CD14-positive monocyte (primary cell): ENCODE results near the gene PLA2G10. TPM values are rescaled to one million over a fixed set of nuclear protein-coding genes. Genes with fewer than 3 reads are reported as not detected.

ENCODE experiments used
- DNase-seq, 3 donors: peaks; one replicate each; pipeline ENCODE4 v3.0.0-alpha.2; 2011 to 2022
- H2AFZ ChIP-seq: 2 replicates; pipeline ENCODE4 v1.6.0; 2012; ENCODE audit warnings: mild to moderate bottlenecking, low read depth, low read length, inconsistent platforms; ENCODE audit not compliant: insufficient read depth, poor library complexity, severe bottlenecking
- H3K27ac ChIP-seq, 2 donors: 1 replicate in 1 of 2; 2 replicates in 1 of 2; pipeline ENCODE4 v1.5.1; 2012 to 2013; ENCODE audit warnings: low read length in 2 of 2, control low read depth in 1 of 2, inconsistent platforms in 1 of 2, low read depth in 1 of 2, mild to moderate bottlenecking in 1 of 2
- H3K27me3 ChIP-seq, 2 donors: one replicate each; pipeline versions ENCODE4 v1.6.0 to v1.6.1; 2011 to 2013; ENCODE audit warnings: low read length in 2 of 2; ENCODE audit not compliant: control insufficient read depth in 2 of 2, insufficient read depth in 2 of 2
- H3K36me3 ChIP-seq, 2 donors: replicated peaks in 1 of 2; 1 replicate in 1 of 2; 2 replicates in 1 of 2; pipeline versions ENCODE4 v1.5.1 to v1.6.1; 2012 to 2013; ENCODE audit warnings: low read length in 2 of 2, control low read depth in 1 of 2, inconsistent platforms in 1 of 2, mild to moderate bottlenecking in 1 of 2; ENCODE audit not compliant: insufficient read depth in 2 of 2, control insufficient read depth in 1 of 2
- H3K4me1 ChIP-seq, 2 donors: 1 replicate in 1 of 2; 2 replicates in 1 of 2; pipeline versions ENCODE4 v1.5.1 to v1.6.1; 2012 to 2013; ENCODE audit warnings: low read length in 2 of 2, control low read depth in 1 of 2, inconsistent platforms in 1 of 2, mild to moderate bottlenecking in 1 of 2, moderate library complexity in 1 of 2; ENCODE audit not compliant: insufficient read depth in 2 of 2, control insufficient read depth in 1 of 2
- H3K4me2 ChIP-seq: replicated peaks from 2 replicates; pipeline ENCODE3; 2012; ENCODE audit warnings: low read length, moderate library complexity, mild to moderate bottlenecking; ENCODE audit not compliant: poor library complexity, severe bottlenecking; ENCODE audit errors: extremely low read depth
- H3K4me3 ChIP-seq, 3 experiments: fragments of 200-600 bp in 1 of 3; sonication (generic) in 1 of 3; replicated peaks in 1 of 3; 1 replicate in 2 of 3; 2 replicates in 1 of 3; pipeline ENCODE4 v1.5.1; 2011 to 2013; ENCODE audit warnings: low read length in 3 of 3, mild to moderate bottlenecking in 3 of 3, control low read depth in 2 of 3, low read depth in 2 of 3, inconsistent platforms in 1 of 3, moderate library complexity in 1 of 3
- H3K79me2 ChIP-seq: 2 replicates; pipeline ENCODE4 v1.6.0; 2012; ENCODE audit warnings: mild to moderate bottlenecking, control low read depth, inconsistent platforms, low read length, moderate library complexity; ENCODE audit not compliant: insufficient read depth
- H3K9ac ChIP-seq: 2 replicates; pipeline ENCODE4 v1.6.0; 2017; ENCODE audit warnings: low read length, mild to moderate bottlenecking; ENCODE audit not compliant: insufficient read depth, poor library complexity, severe bottlenecking
- H3K9me3 ChIP-seq, 2 donors: replicated peaks in 1 of 2; 1 replicate in 1 of 2; 2 replicates in 1 of 2; pipeline versions ENCODE4 v1.5.1 to v1.6.1; 2012 to 2013; ENCODE audit warnings: low read length in 2 of 2, control low read depth in 1 of 2; ENCODE audit not compliant: control insufficient read depth in 1 of 2, insufficient read depth in 1 of 2
- H4K20me1 ChIP-seq: 2 replicates; pipeline ENCODE4 v1.6.0; 2012; ENCODE audit warnings: mild to moderate bottlenecking, low read length, control low read depth, moderate library complexity; ENCODE audit not compliant: insufficient read depth
- H3K27ac Mint-ChIP-seq, 7 donors: one replicate each; pipeline ENCODE4 v1.8.0; 2020; ENCODE audit warnings: mild to moderate bottlenecking in 7 of 7, mixed read lengths in 7 of 7, moderate library complexity in 6 of 7, inconsistent platforms in 2 of 7
- H3K27me3 Mint-ChIP-seq, 3 donors: one replicate each; pipeline ENCODE4 v1.8.0; 2021 to 2022; ENCODE audit warnings: low read depth in 3 of 3, mild to moderate bottlenecking in 3 of 3, mixed read lengths in 3 of 3, moderate library complexity in 3 of 3, inconsistent platforms in 1 of 3
- H3K36me3 Mint-ChIP-seq, 2 donors: one replicate each; pipeline ENCODE4 v1.8.0; 2020; ENCODE audit warnings: mixed read lengths in 2 of 2, inconsistent platforms in 1 of 2, mild to moderate bottlenecking in 1 of 2
- H3K4me1 Mint-ChIP-seq: one replicate; pipeline ENCODE4 v1.8.0; 2020; ENCODE audit warnings: mild to moderate bottlenecking, mixed read lengths
- H3K4me3 Mint-ChIP-seq, 2 donors: one replicate each; pipeline ENCODE4 v1.8.0; 2020; ENCODE audit warnings: mild to moderate bottlenecking in 2 of 2, mixed read lengths in 2 of 2, moderate library complexity in 1 of 2
- H3K9me3 Mint-ChIP-seq, 7 donors: one replicate each; pipeline ENCODE4 v1.8.0; 2020 to 2022; ENCODE audit warnings: mixed read lengths in 7 of 7, mild to moderate bottlenecking in 6 of 7, moderate library complexity in 6 of 7, inconsistent platforms in 2 of 7
- CTCF ChIP-seq: fragments of 200-600 bp; IDR thresholded peaks from one replicate; pipeline ENCODE4 v1.8.0; 2022; ENCODE audit warnings: antibody characterized with exemption, mild to moderate bottlenecking
- WGBS: methylation state at CpG from one replicate; pipeline ENCODE4 v1.1.5; 2013; ENCODE audit warnings: missing lambda C conversion rate; ENCODE audit not compliant: insufficient coverage; 5-methylcytosine and 5-hydroxymethylcytosine counted together
- intact Hi-C, 2 donors: fragments of 100-400 bp; cut with micrococcal nuclease; formaldehyde crosslinking; loops; one replicate each; pipeline versions ENCODE4 v1.15.0 to v1.15.1; 2023
- polyA plus RNA-seq, 3 donors: library from polyadenylated mRNA; depleted of rRNA in 1 of 3; unstranded in 2 of 3; stranded (reverse) in 1 of 3; fragments of 300-500 nt in 2 of 3; fragments of >200 nt in 1 of 3; fragmentation: Illumina TruSeq in 2 of 3; gene quantifications; 1 replicate in 2 of 3; 2 replicates in 1 of 3; pipeline ENCODE4 v1.2.3, GENCODE V29; 2012 to 2021

The PLA2G10 gene
- polyA plus RNA-seq, 3 donors, result not detected

- Histone ChIP-seq H3K9me3 (no peaks in the 10 kb centered on the region), H3K27ac (no peak overlapping the region), H3K79me2 (no peaks in the 10 kb centered on the region), H3K9ac (no peak overlapping the region), H3K36me3 (no peaks in the 10 kb centered on the region), H2AFZ (no peak overlapping the region), H4K20me1 (no peaks in the 10 kb centered on the region), H3K27me3 (no peaks in the 10 kb centered on the region), H3K4me3 (no peak overlapping the region), H3K4me2 (no peak overlapping the region), H3K4me1 (no peaks in the 10 kb centered on the region)
- Mint-ChIP-seq H3K4me3 (no peak overlapping the region), H3K4me1 (no peaks in the 10 kb centered on the region), H3K36me3 (no peaks in the 10 kb centered on the region), H3K27ac (no peak overlapping the region), H3K27me3 (peaks cover 2 to 4% (median 3%) of the 10 kb centered on the region in 3 donors), H3K9me3 (peaks cover 0 to 5% (median 0%) of the 10 kb centered on the region in 7 donors)
- no CpG with 5 or more reads among the region's 3 CpGs for WGBS
- intact Hi-C loops, result no loop called here
- no peak for TF ChIP-seq CTCF
- no peak for DNase-seq
These were observed 17.5 kb downstream of the PLA2G10 start for GRCh38 chr16:14676633-14677032.

GRCh38 chr16:14672403-14672971, 21.6 kb downstream of the PLA2G10 start:
- Mint-ChIP-seq H3K36me3 (peaks cover 15 to 24% of the 10 kb centered on the region in 2 donors), H3K9me3 (peaks cover 0 to 5% (median 0%) of the 10 kb centered on the region in 7 donors), H3K4me3 (no peak overlapping the region), H3K27ac (peak overlapping the region in 1 of 7 donors; percentile 10), H3K4me1 (no peaks in the 10 kb centered on the region), H3K27me3 (peaks cover 0 to 5% (median 0%) of the 10 kb centered on the region in 3 donors)
- Histone ChIP-seq H3K27ac (no peak overlapping the region), H3K9me3 (no peaks in the 10 kb centered on the region), H3K79me2 (no peaks in the 10 kb centered on the region), H3K4me2 (no peak overlapping the region), H3K4me3 (no peak overlapping the region), H3K27me3 (no peaks in the 10 kb centered on the region), H4K20me1 (no peaks in the 10 kb centered on the region), H3K9ac (no peak overlapping the region), H3K4me1 (no peaks in the 10 kb centered on the region), H3K36me3 (peaks cover 12 to 23% of the 10 kb centered on the region in 2 donors), H2AFZ (no peak overlapping the region)
- WGBS, result 71% methylated on average over 3 of the region's 7 CpGs
- intact Hi-C loops, result no loop called here
- no peak for DNase-seq
- no peak for TF ChIP-seq CTCF
